ENCODE data around the gene RNF34.

The RNF34 gene

GRCh38 chr12:121438905-121439304 is 39.0 kb downstream of the RNF34 start:
- no peak for DNase-seq (ENCODE audit: low read depth in 2 of 2)

DNA sequence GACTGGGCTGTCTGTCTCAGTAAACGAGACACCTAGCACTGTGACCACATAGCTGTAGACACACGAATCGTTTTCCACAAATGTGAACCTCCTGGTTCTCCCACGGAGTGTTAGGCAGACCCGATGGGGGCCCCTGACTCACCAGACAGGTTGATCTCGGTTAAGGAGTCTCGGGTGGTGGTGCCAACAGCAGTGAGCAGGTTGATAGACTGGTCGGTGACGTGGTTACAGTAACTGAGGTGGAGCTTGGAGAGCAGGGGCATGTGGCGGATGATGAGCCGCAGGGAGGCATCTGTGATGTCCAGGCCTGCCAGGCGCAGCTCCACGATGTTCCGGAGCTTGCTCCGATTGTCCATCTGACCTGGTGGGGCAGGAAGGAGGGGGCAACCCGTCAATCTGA is 39.8 kb downstream of the RNF34 start:
- DNase-seq (ENCODE audit: low read depth in 2 of 2), result no peak

GRCh38 chr12:121440768-121441167 is 40.9 kb downstream of the RNF34 start:
- no peak for DNase-seq (ENCODE audit: low read depth in 2 of 2)

- no peak for DNase-seq (ENCODE audit: low read depth in 2 of 2)
These were observed 41.6 kb downstream of the RNF34 start for GRCh38 chr12:121441555-121441954.

GRCh38 chr12:121442028-121442948 is 42.4 kb downstream of the RNF34 start:
- no peak for DNase-seq (ENCODE audit: low read depth in 2 of 2)

- DNase-seq (ENCODE audit: low read depth in 2 of 2), result peak; percentile 19 to 47
These were observed 43.4 kb downstream of the RNF34 start for GRCh38 chr12:121443193-121443870.

GRCh38 chr12:121443911-121444841 is 44.3 kb downstream of the RNF34 start:
- DNase-seq (ENCODE audit: low read depth in 2 of 2), result no peak

- no peak for DNase-seq (ENCODE audit: low read depth in 2 of 2)
These were observed 44.9 kb downstream of the RNF34 start for GRCh38 chr12:121444842-121445202.

DNA sequence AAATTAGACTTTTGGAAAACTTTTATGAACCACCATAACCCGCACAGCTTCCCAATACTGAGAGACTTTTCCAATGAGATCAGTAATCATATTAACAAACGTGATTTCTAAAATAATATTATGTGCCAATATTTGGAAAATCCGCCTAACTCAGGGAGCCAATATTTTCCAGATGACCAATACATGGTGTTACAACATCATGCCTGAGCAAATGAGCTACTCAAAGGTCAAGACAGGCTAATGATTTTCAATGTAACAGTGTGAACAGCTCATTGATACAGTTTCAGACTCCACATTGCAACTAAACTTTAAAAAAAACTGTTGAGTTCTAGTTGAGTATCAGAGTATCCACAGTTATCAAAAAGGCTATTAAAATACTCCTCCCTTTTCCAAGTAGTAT is 46.8 kb downstream of the RNF34 start:
- DNase-seq (ENCODE audit: low read depth in 2 of 2), result no peak

DNA sequence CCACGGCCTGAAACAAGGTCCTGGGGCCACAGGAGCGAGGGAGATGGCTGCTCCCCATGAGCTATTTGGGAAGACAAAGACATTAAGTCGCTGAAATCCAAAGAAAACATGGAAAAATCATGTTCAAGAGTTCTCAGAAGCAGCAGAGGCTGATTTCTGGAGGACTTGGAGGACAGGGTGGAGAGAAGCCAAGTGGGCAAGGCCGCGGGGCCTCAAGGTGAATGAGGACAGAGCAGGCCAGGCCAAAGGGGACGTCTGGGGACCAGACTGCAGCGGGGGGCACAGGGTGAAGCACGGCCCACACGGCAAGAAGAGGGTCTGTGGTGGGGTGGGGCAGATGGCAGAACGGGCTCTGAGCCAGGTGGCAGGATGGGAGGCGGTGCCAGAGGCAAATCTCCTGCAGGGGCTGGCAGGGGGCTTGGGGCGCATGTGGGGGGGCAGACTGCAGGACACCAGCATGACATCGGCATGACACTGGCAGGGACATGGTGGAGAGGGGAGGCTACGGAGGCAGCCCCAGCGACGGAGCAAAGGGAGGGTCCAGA is 48.9 kb downstream of the RNF34 start:
- DNase-seq (ENCODE audit: low read depth in 2 of 2), result no peak

GRCh38 chr12:121451961-121452339 is 52.0 kb downstream of the RNF34 start:
- no peak for DNase-seq (ENCODE audit: low read depth in 2 of 2)

GRCh38 chr12:121452340-121452984 is 52.5 kb downstream of the RNF34 start:
- no peak for DNase-seq (ENCODE audit: low read depth in 2 of 2)

GRCh38 chr12:121452985-121453360 is 53.1 kb downstream of the RNF34 start:
- DNase-seq (ENCODE audit: low read depth in 2 of 2), result no peak

GRCh38 chr12:121453629-121454028 is 53.7 kb downstream of the RNF34 start:
- DNase-seq (ENCODE audit: low read depth in 2 of 2), result no peak

DNA sequence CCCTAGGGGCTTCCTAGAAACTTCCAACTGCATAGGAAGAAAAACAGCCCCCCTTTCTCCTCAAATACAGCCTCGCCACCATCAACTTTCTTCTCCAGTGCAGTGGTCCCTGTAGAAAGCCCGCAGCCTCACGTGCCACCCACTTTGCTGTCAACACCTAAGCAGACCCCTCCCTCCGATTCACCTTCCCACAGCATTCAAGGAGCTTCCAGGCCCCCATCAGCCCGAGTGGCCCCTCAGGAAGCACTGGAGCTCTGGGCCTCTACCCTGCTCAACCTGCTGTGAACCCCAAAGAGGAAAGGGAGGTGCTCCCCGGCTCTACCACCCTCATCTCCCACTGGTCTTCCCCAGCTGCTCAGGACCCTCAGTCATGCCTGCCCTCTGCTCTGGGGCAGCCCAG is 55.0 kb downstream of the RNF34 start:
- DNase-seq (ENCODE audit: low read depth in 2 of 2), result no peak

DNA sequence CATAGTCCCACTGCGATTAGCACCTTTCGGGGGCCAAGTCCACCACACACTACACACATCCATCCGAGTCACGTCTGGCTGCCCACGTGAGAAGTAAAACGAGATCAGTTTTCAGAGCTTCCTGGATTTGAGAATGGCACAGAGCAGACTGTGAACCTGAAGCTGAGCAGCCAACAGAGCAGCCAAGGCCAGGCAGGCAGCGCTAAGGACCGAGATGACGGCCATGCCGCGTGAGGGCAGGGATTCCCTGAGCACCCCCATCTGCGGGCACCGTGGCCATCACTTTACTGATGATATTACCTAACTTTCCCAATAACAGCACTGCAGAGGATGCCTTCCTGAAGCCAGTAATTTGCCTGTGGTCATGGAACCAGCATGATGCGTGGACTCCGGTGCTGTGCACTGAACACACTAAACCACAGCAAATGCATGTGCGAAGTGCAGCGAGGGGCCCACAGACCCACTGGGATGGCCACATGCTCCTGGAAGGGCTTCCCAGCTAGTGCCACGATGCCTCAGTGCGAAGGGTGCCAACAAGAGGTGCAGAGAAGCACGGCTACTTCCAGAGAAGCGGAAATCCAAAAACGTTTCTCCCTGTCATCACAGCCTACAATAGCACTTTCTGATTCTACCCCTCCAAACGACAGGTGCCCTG is 56.0 kb downstream of the RNF34 start:
- no peak for DNase-seq (ENCODE audit: low read depth in 2 of 2)

- no peak for DNase-seq (ENCODE audit: low read depth in 2 of 2)
These were observed 56.6 kb downstream of the RNF34 start for GRCh38 chr12:121456551-121456950.

- DNase-seq (ENCODE audit: low read depth in 2 of 2), result no peak
These were observed 61.1 kb downstream of the RNF34 start for GRCh38 chr12:121461048-121461447.

DNA sequence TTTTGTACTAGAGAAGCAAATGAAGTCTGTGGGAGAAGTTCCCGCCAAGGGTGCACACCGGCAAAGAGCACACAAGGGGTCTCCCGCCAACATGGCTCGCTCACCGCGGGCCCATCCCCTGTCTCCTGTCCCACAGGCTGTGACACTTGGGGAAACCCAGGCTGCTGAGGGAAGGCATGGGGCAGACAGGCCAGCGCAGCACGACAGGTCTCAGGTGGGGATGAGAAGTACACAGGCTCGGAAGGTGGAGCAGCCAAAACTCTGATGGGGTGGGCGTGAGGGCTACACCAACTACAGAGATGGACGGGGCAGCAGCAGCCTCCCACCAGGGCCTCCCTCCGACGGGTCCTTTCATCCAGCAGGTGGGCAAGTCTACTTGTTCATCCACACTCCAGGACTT is 64.4 kb downstream of the RNF34 start:
- DNase-seq (ENCODE audit: low read depth in 2 of 2), result no peak

DNA sequence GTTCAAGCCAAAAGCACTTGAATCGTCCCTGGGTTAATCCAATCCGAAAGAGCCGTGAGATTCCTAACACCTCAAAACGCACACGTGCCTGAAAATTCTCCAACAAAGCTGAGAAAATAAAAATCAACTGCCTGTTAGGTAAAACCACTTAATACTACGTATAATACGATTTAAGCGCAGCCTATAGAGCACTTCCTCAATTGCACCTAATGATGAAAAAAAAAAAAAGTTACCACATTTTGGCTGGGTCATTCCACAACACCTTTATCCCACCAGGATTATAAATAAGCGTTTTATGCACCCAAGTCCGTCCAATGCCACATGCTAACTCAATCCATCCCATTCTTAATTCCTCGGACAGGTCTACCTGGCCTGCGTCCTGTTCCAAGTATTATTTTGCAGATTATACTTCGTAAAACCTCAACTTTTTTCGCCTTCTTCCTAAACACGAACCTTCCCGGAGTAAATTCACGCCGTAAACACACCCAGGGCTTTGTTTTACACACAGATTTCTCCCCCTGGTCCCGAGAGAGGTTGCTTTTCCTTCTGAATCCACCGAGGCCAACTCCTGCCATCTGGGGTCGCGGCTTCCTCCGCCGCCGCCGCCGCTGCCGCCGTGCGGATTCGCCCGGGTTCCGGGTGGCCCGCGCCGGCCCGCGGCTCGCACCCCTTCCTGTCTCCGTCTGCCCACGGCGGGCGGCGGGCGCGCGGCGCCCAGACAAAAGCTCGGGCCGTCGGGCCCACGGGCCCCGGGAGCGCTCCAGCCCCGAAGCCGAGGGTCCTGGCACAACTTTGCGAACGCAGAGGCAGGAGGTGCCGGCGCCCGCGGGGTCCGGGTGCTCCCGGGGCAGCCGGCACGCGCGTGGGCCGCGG is 66.2 kb downstream of the RNF34 start:
- peak in 1 of 2 donors; percentile 41 for DNase-seq (ENCODE audit: low read depth in 2 of 2)
